HG02840 (cell line): Measurements from ENCODE around the gene PUS1.
"Not testable (repeated sequence)": the region's sequence is repeated elsewhere in the genome, so short reads cannot be mapped to it uniquely, and the experiment has no call there.

ENCODE experiments used
- ATAC-seq: cut with Tn5 transposase; IDR thresholded peaks from one replicate; pipeline ENCODE4 v1.9.1; 2021; ENCODE audit warnings: mild to moderate bottlenecking, moderate library complexity, moderate number of reproducible peaks; ENCODE audit not compliant: unreplicated experiment, low FRiP score

Gene PUS1

GRCh38 chr12:131929581-131930456 lies 743 bp downstream of the PUS1 start:
- peak; percentile 7 for ATAC-seq

DNA sequence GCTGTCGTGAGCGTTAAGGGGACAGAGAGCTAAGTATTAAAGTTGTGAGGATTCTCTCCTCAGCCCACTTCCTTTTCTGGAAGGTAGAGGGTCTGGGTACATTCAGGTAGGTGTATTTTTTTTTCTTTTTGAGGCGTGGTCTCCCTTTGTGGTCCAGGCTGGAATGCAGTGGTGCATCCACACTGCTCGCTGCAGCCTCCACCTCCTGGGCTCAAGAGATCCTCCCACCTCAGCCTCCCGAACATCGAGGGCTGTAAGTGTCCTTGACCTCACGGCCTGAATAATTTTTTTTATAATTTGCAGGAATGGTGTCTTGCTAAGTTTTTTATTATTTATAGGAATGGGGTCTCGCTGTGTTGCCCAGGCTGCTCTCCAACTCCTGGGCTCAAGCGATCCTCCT lies 1.4 kb downstream of the PUS1 start:
- ATAC-seq: no peak

- ATAC-seq: no peak
Observed at GRCh38 chr12:131933387-131933786, 4.3 kb downstream of the PUS1 start.

DNA sequence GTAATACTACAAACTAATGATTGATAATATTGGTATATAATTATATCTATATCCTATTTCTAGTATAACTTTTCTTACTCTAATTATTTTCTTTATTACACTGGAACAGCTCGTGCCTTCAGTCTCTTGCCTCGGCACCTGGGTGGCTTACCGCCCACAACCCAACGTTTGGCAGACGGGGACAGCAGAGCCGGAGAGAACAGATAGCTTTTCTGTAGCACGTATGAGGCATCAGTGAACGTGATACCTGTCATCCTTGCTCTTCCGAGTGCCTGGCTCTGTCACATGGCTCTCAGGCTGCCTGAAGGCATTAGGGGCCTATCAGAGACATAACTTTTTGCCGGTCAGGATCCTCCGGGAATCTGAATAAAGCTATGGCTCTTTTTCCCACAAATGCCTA lies 5.5 kb downstream of the PUS1 start:
- no peak for ATAC-seq

DNA sequence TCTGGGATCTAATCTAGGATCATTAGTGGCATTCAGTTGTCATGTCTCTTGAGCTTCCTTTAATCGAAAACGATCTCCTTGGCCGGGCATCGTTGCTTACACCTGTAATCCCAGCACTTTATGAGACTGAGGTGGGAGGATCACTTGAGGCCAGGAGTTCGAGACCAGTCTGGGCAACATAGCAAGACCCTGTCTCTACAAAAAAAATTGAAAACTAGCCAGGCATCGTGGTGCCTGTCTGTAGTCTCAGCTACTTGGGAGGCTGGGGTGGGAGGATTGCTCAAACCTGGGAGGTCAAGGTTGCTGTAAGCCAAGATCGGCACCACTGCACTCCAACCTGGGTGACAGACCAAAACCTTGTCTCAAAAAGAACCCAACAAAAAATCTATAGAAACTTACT lies 9.0 kb downstream of the PUS1 start:
- no peak for ATAC-seq

DNA sequence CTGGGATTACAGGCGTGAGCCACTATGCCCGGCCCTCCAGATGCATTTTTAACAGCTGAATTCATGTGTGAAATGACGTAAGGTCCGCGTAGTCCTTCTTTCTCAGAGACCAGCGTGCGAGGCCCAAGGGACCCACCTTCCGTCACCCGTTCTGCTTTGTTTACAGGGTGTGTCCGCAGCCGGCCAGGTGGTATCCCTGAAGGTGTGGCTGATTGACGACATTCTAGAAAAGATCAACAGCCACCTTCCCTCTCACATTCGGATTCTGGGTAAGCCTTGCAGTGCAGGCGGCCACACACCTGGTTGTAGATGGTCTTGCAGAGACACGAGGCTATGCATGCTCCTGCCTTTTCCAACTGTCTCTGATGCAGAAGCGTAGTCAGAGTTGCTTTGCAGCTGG lies 9.9 kb downstream of the PUS1 start:
- no peak for ATAC-seq

DNA sequence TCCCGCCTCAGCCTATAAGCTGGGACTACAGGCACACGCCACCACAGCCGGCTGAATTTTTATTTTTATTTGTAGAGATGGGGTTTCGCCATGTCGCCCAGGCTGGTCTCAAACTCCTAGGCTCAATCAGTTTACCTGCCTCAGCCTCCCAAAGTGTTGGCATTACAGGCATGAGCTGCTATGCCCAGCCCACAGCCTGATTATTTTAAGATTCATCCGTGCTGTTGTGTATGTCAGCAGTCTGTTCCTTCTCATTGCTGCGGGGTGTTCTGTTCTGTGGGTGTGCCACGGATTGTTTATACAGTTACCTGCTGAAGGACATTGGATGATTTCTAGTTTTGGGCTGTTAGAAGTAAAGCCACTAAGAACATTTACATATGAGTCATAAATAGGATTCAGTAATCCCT lies 11.1 kb downstream of the PUS1 start:
- ATAC-seq: no peak

GRCh38 chr12:131941116-131941986 lies 12.3 kb downstream of the PUS1 start:
- ATAC-seq: no peak

DNA sequence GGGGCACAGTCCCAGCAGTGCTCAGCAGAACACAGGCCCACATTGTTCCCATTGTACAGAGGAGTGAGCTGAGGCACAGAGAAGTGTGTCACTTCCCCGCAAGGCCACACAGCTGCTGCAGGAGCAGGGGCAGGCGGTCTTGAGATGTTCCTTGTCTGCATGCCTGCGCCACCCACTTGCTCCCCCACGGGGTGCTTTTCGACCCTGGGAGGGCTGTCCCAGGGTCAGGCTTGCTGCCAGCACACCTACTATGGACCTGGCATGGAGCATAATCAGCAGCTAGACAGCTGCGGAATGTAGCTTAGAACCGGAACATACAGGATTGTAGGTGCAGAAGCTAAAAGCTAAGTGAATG lies 12.9 kb downstream of the PUS1 start:
- no peak for ATAC-seq

GRCh38 chr12:131942671-131943070 lies 13.6 kb downstream of the PUS1 start:
- no peak for ATAC-seq

DNA sequence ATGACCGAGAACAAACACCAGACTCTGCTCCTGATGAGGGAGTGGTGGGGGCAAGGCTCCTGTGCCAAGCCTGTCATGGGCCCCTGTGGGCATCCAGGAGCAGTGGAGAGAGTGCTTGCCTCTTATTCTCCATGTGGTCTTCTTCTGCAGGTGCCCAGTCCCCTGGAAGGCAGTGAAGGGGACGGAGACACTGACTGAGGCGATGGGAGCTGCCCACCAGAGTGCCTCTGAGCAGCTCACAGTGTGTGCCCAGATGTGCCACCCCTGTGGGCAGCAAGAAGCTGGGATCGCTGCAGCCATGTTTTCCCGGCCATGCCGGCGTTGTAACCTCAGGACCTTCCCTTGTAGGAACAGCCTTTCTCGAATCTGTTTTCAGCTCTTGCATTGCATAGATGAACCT lies 14.3 kb downstream of the PUS1 start:
- no peak for ATAC-seq

DNA sequence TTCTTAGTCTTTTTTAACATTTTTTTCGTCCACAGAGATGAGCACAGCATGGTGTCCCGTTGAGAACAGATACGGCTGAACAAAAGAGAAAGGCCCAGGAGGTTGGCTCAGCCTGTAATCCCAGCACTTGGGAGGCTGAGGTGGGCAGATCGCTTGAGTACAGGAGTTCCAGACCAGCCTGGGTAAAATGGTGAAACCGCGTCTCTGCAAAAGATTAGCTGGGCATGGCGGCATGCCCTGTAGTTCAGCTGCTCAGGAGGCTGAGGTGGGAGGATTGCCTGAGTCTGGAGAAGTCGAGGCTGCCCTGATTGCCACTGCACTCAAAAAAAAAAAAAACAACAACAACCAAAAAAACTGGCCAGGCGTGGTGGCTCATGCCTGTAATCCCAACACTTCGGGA lies 14.8 kb downstream of the PUS1 start:
- ATAC-seq: no peak

DNA sequence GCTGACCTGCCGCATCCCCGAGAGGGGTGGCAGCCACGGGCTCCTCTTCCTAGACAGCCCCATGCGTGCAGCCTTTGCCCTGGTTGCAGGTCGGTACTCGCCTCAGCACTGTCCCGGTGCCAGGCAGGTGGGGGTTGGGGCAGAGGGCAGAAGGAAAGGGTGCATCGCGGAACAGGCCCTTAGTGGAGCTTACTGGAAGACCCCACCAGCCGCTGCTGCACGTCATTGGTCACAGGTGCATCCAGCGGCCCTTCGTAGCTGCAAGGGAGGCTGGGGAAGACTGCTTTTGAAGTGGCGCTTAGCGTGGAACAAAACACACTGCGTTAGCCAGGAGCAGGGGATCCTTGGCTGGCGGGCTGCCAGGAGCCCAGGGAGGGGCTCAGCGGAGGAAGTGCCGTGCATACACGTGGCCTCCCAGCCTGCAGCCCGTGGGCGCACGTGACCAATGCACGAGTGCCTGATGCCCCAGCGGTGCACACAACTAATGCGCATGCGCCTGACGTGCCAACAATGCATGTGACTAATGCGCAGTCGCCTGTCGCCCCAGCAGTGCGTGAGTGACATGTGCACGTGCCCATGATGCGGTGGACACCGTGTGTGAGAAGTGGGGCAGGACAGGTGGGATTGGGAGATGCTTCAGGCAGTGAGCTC lies 15.7 kb downstream of the PUS1 start:
- ATAC-seq: no peak

- ATAC-seq: no peak
Observed at GRCh38 chr12:131946757-131947156, 17.7 kb downstream of the PUS1 start.

GRCh38 chr12:131947482-131948027 lies 18.5 kb downstream of the PUS1 start:
- no peak for ATAC-seq

- no peak for ATAC-seq
Observed at GRCh38 chr12:131948166-131948712, 19.2 kb downstream of the PUS1 start.

GRCh38 chr12:131948713-131949430 lies 19.8 kb downstream of the PUS1 start:
- not testable (repeated sequence) for ATAC-seq

- ATAC-seq: peak; percentile 83
Observed at GRCh38 chr12:131949431-131950181, 20.5 kb downstream of the PUS1 start, which contains the start of gene EP400. EP400 (plus strand) TSS chr12:131949942; CDS start chr12:131960620, 10,678 bp downstream.
